ENCODE results near the gene MAN1A2.

The MAN1A2 gene

GRCh38 chr1:117562581-117563491 is 195.6 kb downstream of the MAN1A2 start:
- DNase-seq: no peak

GRCh38 chr1:117563492-117563875 is 196.2 kb downstream of the MAN1A2 start:
- no peak for DNase-seq

- no peak for DNase-seq
Measured at GRCh38 chr1:117564227-117565075, 197.2 kb downstream of the MAN1A2 start.

GRCh38 chr1:117565076-117565556 is 197.9 kb downstream of the MAN1A2 start:
- DNase-seq: no peak

- DNase-seq: no peak
Measured at GRCh38 chr1:117565745-117566455, 198.7 kb downstream of the MAN1A2 start.

- DNase-seq: no peak
Measured at GRCh38 chr1:117566556-117566955, 199.3 kb downstream of the MAN1A2 start.

- DNase-seq: no peak
Measured at GRCh38 chr1:117567435-117567834, 200.2 kb downstream of the MAN1A2 start.

- DNase-seq: no peak
Measured at GRCh38 chr1:117567976-117568375, 200.7 kb downstream of the MAN1A2 start.

GRCh38 chr1:117568999-117569398 is 201.8 kb downstream of the MAN1A2 start:
- DNase-seq: no peak

GRCh38 chr1:117569856-117570255 is 202.6 kb downstream of the MAN1A2 start:
- DNase-seq: no peak

GRCh38 chr1:117570988-117571409 is 203.8 kb downstream of the MAN1A2 start:
- DNase-seq: no peak

GRCh38 chr1:117571496-117571895 is 204.2 kb downstream of the MAN1A2 start:
- DNase-seq: no peak

- no peak for DNase-seq
Measured at GRCh38 chr1:117572546-117572945, 205.3 kb downstream of the MAN1A2 start.

- DNase-seq: no peak
Measured at GRCh38 chr1:117573386-117574023, 206.3 kb downstream of the MAN1A2 start.

- DNase-seq: no peak
Measured at GRCh38 chr1:117574161-117574835, 207.0 kb downstream of the MAN1A2 start.

GRCh38 chr1:117575586-117576225 is 208.5 kb downstream of the MAN1A2 start:
- DNase-seq: no peak

- DNase-seq: no peak
Measured at GRCh38 chr1:117576236-117576635, 209.0 kb downstream of the MAN1A2 start.

GRCh38 chr1:117577191-117577885 is 210.1 kb downstream of the MAN1A2 start:
- DNase-seq: no peak

GRCh38 chr1:117578466-117578865 is 211.2 kb downstream of the MAN1A2 start:
- no peak for DNase-seq

Measured in HCEC 1CT (cell line).